DND-41 (cell line): ENCODE results near the gene METTL4.

Source experiments
- CTCF ChIP-seq: IDR thresholded peaks from 2 replicates; pipeline ENCODE4 v1.5.1; 2012; ENCODE audit warnings: borderline replicate concordance, low read length, moderate library complexity, mild to moderate bottlenecking; ENCODE audit not compliant: poor library complexity, severe bottlenecking; ENCODE audit errors: extremely low read depth
- EZH2 ChIP-seq: IDR thresholded peaks from 3 replicates; pipeline ENCODE4 v1.6.1; 2012; ENCODE audit warnings: borderline replicate concordance, low read depth, mild to moderate bottlenecking, moderate library complexity, low read length, inconsistent platforms; ENCODE audit not compliant: severe bottlenecking

GRCh38 chr18:2572171-2572569 lies 865 bp upstream of the METTL4 start:
- TF ChIP-seq CTCF (no peak), EZH2 (no peak)
